ENCODE data around the gene UNCX.
"Not testable (repeated sequence)": the region's sequence is repeated elsewhere in the genome, so short reads cannot be mapped to it uniquely, and the experiment has no call there.

UNCX gene

GRCh38 chr7:1270181-1270580 is 37.5 kb downstream of the UNCX start:
- H3K4me3 ChIP-seq (ENCODE audit: low read depth, low read length), result no peak overlapping the region
- TF ChIP-seq, protein P1, sequence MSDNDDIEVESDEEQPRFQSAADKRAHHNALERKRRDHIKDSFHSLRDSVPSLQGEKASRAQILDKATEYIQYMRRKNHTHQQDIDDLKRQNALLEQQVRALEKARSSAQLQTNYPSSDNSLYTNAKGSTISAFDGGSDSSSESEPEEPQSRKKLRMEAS (IDR thresholded peaks at IDR 0.05; ENCODE audit: low read depth, low read length), result no peak
- no peak for TF ChIP-seq MYC (IDR thresholded peaks at IDR 0.05; ENCODE audit: low read depth, low read length)
- TF ChIP-seq POLR2A (IDR thresholded peaks at IDR 0.05; ENCODE audit: extremely low read depth, insufficient read length), result no peak
- no peak for DNase-seq (ENCODE audit: low read depth)

GRCh38 chr7:1271046-1271445 is 38.4 kb downstream of the UNCX start:
- H3K4me3 ChIP-seq (ENCODE audit: low read depth, low read length), result no peak overlapping the region
- TF ChIP-seq, protein P2, sequence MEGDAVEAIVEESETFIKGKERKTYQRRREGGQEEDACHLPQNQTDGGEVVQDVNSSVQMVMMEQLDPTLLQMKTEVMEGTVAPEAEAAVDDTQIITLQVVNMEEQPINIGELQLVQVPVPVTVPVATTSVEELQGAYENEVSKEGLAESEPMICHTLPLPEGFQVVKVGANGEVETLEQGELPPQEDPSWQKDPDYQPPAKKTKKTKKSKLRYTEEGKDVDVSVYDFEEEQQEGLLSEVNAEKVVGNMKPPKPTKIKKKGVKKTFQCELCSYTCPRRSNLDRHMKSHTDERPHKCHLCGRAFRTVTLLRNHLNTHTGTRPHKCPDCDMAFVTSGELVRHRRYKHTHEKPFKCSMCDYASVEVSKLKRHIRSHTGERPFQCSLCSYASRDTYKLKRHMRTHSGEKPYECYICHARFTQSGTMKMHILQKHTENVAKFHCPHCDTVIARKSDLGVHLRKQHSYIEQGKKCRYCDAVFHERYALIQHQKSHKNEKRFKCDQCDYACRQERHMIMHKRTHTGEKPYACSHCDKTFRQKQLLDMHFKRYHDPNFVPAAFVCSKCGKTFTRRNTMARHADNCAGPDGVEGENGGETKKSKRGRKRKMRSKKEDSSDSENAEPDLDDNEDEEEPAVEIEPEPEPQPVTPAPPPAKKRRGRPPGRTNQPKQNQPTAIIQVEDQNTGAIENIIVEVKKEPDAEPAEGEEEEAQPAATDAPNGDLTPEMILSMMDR (IDR thresholded peaks at IDR 0.05; ENCODE audit: low read depth, low read length), result no peak
- TF ChIP-seq MYC (IDR thresholded peaks at IDR 0.05; ENCODE audit: low read depth, low read length) (no peak), POLR2A (IDR thresholded peaks at IDR 0.05; ENCODE audit: extremely low read depth, insufficient read length) (no peak)
- TF ChIP-seq, protein P1 (IDR thresholded peaks at IDR 0.05; ENCODE audit: low read depth, low read length), result no peak
- no peak for DNase-seq (ENCODE audit: low read depth)

DNA sequence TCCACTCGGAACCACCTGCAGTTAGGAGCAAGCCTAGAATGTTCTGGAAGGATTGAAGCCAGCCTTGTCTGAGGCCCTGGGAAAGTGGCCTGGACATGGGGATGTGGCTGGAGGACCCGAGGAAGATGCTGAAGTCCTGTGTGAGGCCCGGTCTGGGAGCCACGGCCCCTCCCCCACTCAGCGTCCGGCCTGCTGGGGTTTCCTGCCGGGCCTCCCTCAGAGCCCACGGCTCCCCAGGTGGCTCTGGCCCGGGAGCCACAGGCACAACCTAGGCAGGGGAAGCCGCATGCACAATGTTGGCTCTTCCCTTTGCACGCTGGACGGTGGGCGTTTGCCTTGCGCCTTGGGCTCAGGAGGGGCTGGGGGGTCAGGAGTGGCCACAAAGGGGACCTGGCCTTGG is 39.0 kb downstream of the UNCX start:
- TF ChIP-seq MYC (IDR thresholded peaks at IDR 0.05; ENCODE audit: low read depth, low read length), result no peak
- TF ChIP-seq, protein P1 (IDR thresholded peaks at IDR 0.05; ENCODE audit: low read depth, low read length), result no peak
- TF ChIP-seq POLR2A (IDR thresholded peaks at IDR 0.05; ENCODE audit: extremely low read depth, insufficient read length), result no peak
- TF ChIP-seq, protein P2 (IDR thresholded peaks at IDR 0.05; ENCODE audit: low read depth, low read length), result no peak
- no peak for DNase-seq (ENCODE audit: low read depth)
- no peak overlapping the region for H3K4me3 ChIP-seq (ENCODE audit: low read depth, low read length)

DNA sequence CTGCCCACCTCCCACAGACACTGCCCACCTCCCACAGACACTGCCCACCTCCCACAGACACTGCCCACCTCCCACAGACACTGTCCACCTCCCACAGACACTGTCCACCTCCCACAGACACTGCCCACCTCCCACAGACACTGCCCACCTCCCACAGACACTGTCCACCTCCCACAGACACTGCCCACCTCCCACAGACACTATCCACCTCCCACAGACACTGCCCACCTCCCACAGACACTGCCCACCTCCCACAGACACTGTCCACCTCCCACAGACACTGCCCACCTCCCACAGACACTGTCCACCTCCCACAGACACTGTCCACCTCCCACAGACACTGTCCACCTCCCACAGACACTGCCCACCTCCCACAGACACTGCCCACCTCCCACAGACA is 39.5 kb downstream of the UNCX start:
- not testable (repeated sequence) for H3K4me3 ChIP-seq (ENCODE audit: low read depth, low read length)

GRCh38 chr7:1274121-1274875 is 41.6 kb downstream of the UNCX start:
- TF ChIP-seq, protein P1 (IDR thresholded peaks at IDR 0.05; ENCODE audit: low read depth, low read length), result no peak
- TF ChIP-seq POLR2A (IDR thresholded peaks at IDR 0.05; ENCODE audit: extremely low read depth, insufficient read length), result no peak
- TF ChIP-seq, protein P2 (IDR thresholded peaks at IDR 0.05; ENCODE audit: low read depth, low read length), result no peak
- no peak for TF ChIP-seq MYC (IDR thresholded peaks at IDR 0.05; ENCODE audit: low read depth, low read length)
- no peak for DNase-seq (ENCODE audit: low read depth)

More for the DNA sequence above, 39.5 kb downstream of the UNCX start:
- DNase-seq (ENCODE audit: low read depth), result not testable (repeated sequence)

DNA sequence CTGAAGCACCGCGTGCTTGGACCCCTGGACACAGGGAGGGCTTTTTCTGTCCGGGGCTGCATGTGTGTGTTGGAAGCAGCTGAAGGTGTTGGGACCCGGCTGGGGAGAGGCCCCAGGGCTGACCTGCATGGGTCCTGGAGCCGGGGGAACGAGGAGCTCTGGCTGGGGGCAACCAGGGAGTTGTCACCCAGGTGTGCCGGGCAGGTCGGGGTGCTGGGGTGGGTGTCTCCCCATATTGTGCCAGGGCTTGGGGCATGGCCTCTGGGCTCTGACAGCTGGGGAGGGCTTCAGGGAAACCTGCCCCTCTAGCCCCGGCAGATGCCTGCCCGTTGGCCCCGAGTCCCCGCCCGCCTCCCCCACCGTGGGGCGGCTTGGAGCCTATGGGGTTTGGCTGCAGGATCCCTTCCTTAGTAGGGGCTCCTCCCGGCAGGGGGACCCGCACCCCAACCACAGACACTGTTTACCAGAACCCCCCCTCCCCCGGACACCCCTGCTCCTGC is 42.3 kb downstream of the UNCX start:
- TF ChIP-seq MYC (IDR thresholded peaks at IDR 0.05; ENCODE audit: low read depth, low read length) (no peak), POLR2A (IDR thresholded peaks at IDR 0.05; ENCODE audit: extremely low read depth, insufficient read length) (no peak)
- TF ChIP-seq, protein P1 (IDR thresholded peaks at IDR 0.05; ENCODE audit: low read depth, low read length), result no peak
- TF ChIP-seq, protein P2 (IDR thresholded peaks at IDR 0.05; ENCODE audit: low read depth, low read length), result no peak
- DNase-seq (ENCODE audit: low read depth), result no peak
- H3K4me3 ChIP-seq (ENCODE audit: low read depth, low read length), result no peak overlapping the region

More at GRCh38 chr7:1274121-1274875, 41.6 kb downstream of the UNCX start:
- no peak overlapping the region for H3K4me3 ChIP-seq (ENCODE audit: low read depth, low read length)

All from NB4 (cell line).